ENCODE measurements around the gene SERINC2. TPM values are rescaled to one million over a fixed set of nuclear protein-coding genes. Genes with fewer than 3 reads are reported as not detected.
"Not testable (repeated sequence)": the region's sequence is repeated elsewhere in the genome, so short reads cannot be mapped to it uniquely, and the experiment has no call there.

The SERINC2 gene
- total and polyA plus RNA-seq, 9 of the 15 experiments (the other 6 are each of a cell fraction or from before 2014, with no cell fraction given): 0.07 to 1.2 (median 0.70) TPM; not detected in 2

DNA sequence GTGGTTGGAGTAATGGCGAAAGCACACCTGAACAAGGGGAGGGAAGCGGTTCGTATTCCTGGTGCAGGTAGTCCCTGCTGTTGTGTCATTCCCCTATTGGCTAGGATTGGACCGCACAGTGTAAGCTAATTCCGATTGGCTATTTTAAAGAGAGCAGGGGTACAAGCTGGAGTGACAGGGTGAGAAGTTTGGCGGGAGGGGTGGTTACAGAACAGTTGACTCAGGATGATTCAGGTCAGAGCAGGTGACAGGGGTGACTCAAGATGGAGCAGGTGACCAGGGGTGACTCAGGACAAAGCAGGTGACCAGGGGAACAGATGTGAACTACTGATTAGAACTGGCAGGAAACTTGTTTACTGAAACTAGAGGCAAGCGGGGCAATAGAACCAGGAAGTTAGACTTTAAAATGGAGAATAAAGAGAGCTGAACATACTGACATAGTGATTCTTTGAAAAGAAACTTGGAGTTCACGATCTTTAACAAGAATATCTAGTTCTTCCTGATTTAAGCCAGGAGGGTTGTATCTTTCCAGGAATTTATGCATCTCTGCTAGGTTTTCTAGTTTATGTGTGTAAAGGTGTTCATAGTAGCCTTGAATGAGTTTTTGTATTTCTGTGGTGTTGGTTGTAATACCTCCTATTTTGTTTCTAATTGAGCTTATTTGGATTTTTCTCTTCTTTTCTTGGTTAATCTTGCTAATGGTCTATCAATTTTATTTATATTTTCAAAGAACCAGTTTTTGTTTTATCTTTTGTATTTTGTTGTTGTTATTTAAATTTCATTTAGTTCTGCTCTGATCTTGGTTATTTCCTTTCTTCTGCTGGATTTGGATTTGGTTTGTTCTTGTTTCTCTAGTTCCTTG lies 58.7 kb downstream of the SERINC2 start (continued):
- TF ChIP-seq HDAC3 (IDR thresholded peaks at IDR 0.05; ENCODE audit: borderline replicate concordance, partially characterized antibody) (peak; percentile 62), SMARCE1 (IDR thresholded peaks at IDR 0.05) (peak; percentile 87), EP300 (IDR thresholded peaks at IDR 0.05; ENCODE audit: low read length) (peak; percentile 93), FOS (IDR thresholded peaks at IDR 0.05; ENCODE audit: extremely low read depth, insufficient read length) (peak; percentile 39), NR2C2 (tag; IDR thresholded peaks at IDR 0.05) (peak; percentile 74; the same call in 1 of the 2 replicates), JUND (IDR thresholded peaks at IDR 0.05; ENCODE audit: borderline replicate concordance, low read depth, low read length) (peak; percentile 95), JUND (tag; IDR thresholded peaks at IDR 0.05; ENCODE audit: borderline replicate concordance, low read depth, low read length) (peak; percentile 95; the same call in 2 of the 3 replicates), ZNF780A (CRISPR knock-in tag; IDR thresholded peaks at IDR 0.05) (0 out of 2 replicates have a peak, but pooled peaks have one; percentile 3), ARNT (IDR thresholded peaks at IDR 0.05) (peak in 1 of 2 experiments; percentile 71; a peak in 1 of 4 replicates), HDGF (IDR thresholded peaks at IDR 0.05) (0 out of 2 replicates have a peak, but pooled peaks have one; percentile 24), NFE2 (IDR thresholded peaks at IDR 0.05; ENCODE audit: low read depth) (peak; percentile 95), STAT5A (IDR thresholded peaks at IDR 0.05; ENCODE audit: borderline replicate concordance, low read length) (peak; percentile 32; the same call in 1 of the 2 replicates)
- TF ChIP-seq, protein P1, sequence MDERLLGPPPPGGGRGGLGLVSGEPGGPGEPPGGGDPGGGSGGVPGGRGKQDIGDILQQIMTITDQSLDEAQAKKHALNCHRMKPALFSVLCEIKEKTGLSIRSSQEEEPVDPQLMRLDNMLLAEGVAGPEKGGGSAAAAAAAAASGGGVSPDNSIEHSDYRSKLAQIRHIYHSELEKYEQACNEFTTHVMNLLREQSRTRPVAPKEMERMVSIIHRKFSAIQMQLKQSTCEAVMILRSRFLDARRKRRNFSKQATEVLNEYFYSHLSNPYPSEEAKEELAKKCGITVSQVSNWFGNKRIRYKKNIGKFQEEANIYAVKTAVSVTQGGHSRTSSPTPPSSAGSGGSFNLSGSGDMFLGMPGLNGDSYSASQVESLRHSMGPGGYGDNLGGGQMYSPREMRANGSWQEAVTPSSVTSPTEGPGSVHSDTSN (CRISPR knock-in tag; IDR thresholded peaks at IDR 0.05; ENCODE audit: low read depth): not testable (repeated sequence)
- TF ChIP-seq, protein P1 (tag; conservative IDR thresholded peaks at IDR 0.05; ENCODE audit: low read depth): peak; percentile 75
- not testable (repeated sequence) for TF ChIP-seq NR2C2 (CRISPR knock-in tag; IDR thresholded peaks at IDR 0.05)

Data from K562 (cell line).